ENCODE results near the gene PEMT.

GRCh38 chr17:17576772-17577234, 14.7 kb downstream of the PEMT start:
- no peak for TF ChIP-seq EZH2 (IDR thresholded peaks at IDR 0.05; ENCODE audit: borderline replicate concordance, low read length)
- TF ChIP-seq, protein P1, sequence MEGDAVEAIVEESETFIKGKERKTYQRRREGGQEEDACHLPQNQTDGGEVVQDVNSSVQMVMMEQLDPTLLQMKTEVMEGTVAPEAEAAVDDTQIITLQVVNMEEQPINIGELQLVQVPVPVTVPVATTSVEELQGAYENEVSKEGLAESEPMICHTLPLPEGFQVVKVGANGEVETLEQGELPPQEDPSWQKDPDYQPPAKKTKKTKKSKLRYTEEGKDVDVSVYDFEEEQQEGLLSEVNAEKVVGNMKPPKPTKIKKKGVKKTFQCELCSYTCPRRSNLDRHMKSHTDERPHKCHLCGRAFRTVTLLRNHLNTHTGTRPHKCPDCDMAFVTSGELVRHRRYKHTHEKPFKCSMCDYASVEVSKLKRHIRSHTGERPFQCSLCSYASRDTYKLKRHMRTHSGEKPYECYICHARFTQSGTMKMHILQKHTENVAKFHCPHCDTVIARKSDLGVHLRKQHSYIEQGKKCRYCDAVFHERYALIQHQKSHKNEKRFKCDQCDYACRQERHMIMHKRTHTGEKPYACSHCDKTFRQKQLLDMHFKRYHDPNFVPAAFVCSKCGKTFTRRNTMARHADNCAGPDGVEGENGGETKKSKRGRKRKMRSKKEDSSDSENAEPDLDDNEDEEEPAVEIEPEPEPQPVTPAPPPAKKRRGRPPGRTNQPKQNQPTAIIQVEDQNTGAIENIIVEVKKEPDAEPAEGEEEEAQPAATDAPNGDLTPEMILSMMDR (IDR thresholded peaks at IDR 0.05; ENCODE audit: low read length): no peak
